ENCODE measurements around the gene HSD11B1L.

Gene HSD11B1L

GRCh38 chr19:5667751-5668271 lies 13.0 kb upstream of the HSD11B1L start:
- no peak for DNase-seq (ENCODE audit: low read depth)
- no peak overlapping the region for H3K4me3 ChIP-seq (ENCODE audit: low read length)
- H3K9ac ChIP-seq (ENCODE audit: low read length), result no peak overlapping the region
- H3K27me3 ChIP-seq (replicated peaks; ENCODE audit: control insufficient read depth, insufficient read depth, low read length), result no peaks in the 10 kb centered on the region
- peaks cover 75% of the 10 kb centered on the region for H3K36me3 ChIP-seq (ENCODE audit: control insufficient read depth, insufficient read depth, low read length, severe bottlenecking)
- no peaks in the 10 kb centered on the region for H3K9me3 ChIP-seq (ENCODE audit: control insufficient read depth, low read length)
- peaks cover 6% of the 10 kb centered on the region for H3K4me1 ChIP-seq (ENCODE audit: control insufficient read depth, insufficient read depth, low read length)

- no peaks in the 10 kb centered on the region for H3K27me3 ChIP-seq (replicated peaks; ENCODE audit: control insufficient read depth, insufficient read depth, low read length)
- no peaks in the 10 kb centered on the region for H3K9me3 ChIP-seq (ENCODE audit: control insufficient read depth, low read length)
- H3K9ac ChIP-seq (ENCODE audit: low read length), result no peak overlapping the region
- no peak overlapping the region for H3K4me3 ChIP-seq (ENCODE audit: low read length)
- H3K36me3 ChIP-seq (ENCODE audit: control insufficient read depth, insufficient read depth, low read length, severe bottlenecking), result peaks cover 61% of the 10 kb centered on the region
- DNase-seq (ENCODE audit: low read depth), result no peak
- H3K4me1 ChIP-seq (ENCODE audit: control insufficient read depth, insufficient read depth, low read length), result peaks cover 6% of the 10 kb centered on the region
These were observed 11.6 kb upstream of the HSD11B1L start for GRCh38 chr19:5669212-5669611.

- DNase-seq (ENCODE audit: low read depth), result no peak
- Histone ChIP-seq H3K36me3 (ENCODE audit: control insufficient read depth, insufficient read depth, low read length, severe bottlenecking) (peaks cover 37% of the 10 kb centered on the region), H3K27me3 (replicated peaks; ENCODE audit: control insufficient read depth, insufficient read depth, low read length) (no peaks in the 10 kb centered on the region)
These were observed 9.2 kb upstream of the HSD11B1L start for GRCh38 chr19:5671600-5671999.

DNA sequence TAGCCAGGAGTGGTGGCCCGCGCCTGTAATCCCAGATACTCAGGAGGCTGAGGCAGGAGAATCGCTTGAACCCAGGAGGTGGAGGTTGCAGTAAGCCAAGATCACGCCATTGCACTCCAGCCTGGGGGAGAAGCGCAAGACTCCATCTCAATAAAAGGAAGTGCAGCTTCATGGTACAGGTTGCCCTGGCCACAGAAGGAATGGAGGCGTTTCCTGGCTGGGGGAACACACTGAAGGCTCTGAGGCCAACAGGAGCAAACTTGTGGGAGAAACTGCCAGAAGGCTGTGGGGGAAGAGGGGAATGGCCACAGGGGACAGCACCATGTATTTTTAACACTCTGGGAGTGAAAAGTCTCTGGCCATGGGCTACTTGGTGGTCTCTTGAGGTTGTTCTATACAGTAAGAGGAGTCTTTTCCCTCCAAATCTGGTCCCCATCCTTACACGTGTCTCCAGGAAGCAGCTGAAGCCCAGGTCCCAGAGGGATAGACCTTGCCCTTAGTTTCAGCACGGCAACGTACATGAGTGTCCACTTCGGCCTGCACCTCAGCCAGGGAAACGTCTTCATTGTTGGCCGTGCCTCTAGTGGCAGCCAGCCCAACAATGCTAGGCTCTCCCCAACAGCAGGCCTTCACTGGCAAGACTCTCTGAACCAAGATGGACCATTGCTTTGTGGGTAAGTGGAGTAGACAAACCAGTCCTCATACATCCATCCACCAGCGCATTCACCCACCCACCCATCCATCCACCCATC lies 7.9 kb upstream of the HSD11B1L start:
- DNase-seq (ENCODE audit: low read depth), result no peak
- Histone ChIP-seq H3K4me3 (ENCODE audit: low read length) (no peak overlapping the region), H3K27me3 (replicated peaks; ENCODE audit: control insufficient read depth, insufficient read depth, low read length) (no peaks in the 10 kb centered on the region), H3K9ac (ENCODE audit: low read length) (no peak overlapping the region), H3K36me3 (ENCODE audit: control insufficient read depth, insufficient read depth, low read length, severe bottlenecking) (peaks cover 24% of the 10 kb centered on the region), H3K4me1 (ENCODE audit: control insufficient read depth, insufficient read depth, low read length) (no peaks in the 10 kb centered on the region), H3K9me3 (ENCODE audit: control insufficient read depth, low read length) (no peaks in the 10 kb centered on the region)

More at GRCh38 chr19:5671600-5671999, 9.2 kb upstream of the HSD11B1L start:
- no peak overlapping the region for H3K4me3 ChIP-seq (ENCODE audit: low read length)
- no peaks in the 10 kb centered on the region for H3K9me3 ChIP-seq (ENCODE audit: control insufficient read depth, low read length)
- H3K9ac ChIP-seq (ENCODE audit: low read length), result no peak overlapping the region
- H3K4me1 ChIP-seq (ENCODE audit: control insufficient read depth, insufficient read depth, low read length), result no peaks in the 10 kb centered on the region

- Histone ChIP-seq H3K4me3 (ENCODE audit: low read length) (no peak overlapping the region), H3K27me3 (replicated peaks; ENCODE audit: control insufficient read depth, insufficient read depth, low read length) (no peaks in the 10 kb centered on the region), H3K9ac (ENCODE audit: low read length) (no peak overlapping the region), H3K4me1 (ENCODE audit: control insufficient read depth, insufficient read depth, low read length) (no peaks in the 10 kb centered on the region), H3K36me3 (ENCODE audit: control insufficient read depth, insufficient read depth, low read length, severe bottlenecking) (peaks cover 18% of the 10 kb centered on the region), H3K9me3 (ENCODE audit: control insufficient read depth, low read length) (no peaks in the 10 kb centered on the region)
- DNase-seq (ENCODE audit: low read depth), result no peak
These were observed 7.1 kb upstream of the HSD11B1L start for GRCh38 chr19:5673752-5674151.

DNA sequence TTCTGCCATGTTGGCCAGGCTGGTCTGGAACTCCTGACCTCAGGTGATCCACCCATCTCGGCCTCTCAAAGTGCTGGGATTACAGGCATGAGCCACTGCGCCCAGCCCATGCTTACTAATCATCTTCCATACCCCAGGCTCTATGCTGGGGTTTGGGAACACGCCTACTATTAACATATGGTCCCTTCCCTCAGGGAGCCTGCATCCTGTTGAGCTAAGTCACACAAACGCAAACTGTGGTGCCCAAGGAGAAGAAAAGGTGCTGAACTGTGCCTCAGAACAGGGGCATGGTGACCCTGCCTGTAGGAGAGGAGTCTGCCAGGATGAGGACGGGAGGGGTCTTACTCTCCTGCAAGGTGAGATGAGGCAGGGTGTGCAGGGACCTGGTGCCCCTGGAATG lies 6.1 kb upstream of the HSD11B1L start:
- Histone ChIP-seq H3K9ac (ENCODE audit: low read length) (no peak overlapping the region), H3K4me1 (ENCODE audit: control insufficient read depth, insufficient read depth, low read length) (peaks cover 6% of the 10 kb centered on the region), H3K36me3 (ENCODE audit: control insufficient read depth, insufficient read depth, low read length, severe bottlenecking) (peaks cover 8% of the 10 kb centered on the region), H3K27me3 (replicated peaks; ENCODE audit: control insufficient read depth, insufficient read depth, low read length) (no peaks in the 10 kb centered on the region), H3K4me3 (ENCODE audit: low read length) (no peak overlapping the region), H3K9me3 (ENCODE audit: control insufficient read depth, low read length) (no peaks in the 10 kb centered on the region)
- no peak for DNase-seq (ENCODE audit: low read depth)

DNA sequence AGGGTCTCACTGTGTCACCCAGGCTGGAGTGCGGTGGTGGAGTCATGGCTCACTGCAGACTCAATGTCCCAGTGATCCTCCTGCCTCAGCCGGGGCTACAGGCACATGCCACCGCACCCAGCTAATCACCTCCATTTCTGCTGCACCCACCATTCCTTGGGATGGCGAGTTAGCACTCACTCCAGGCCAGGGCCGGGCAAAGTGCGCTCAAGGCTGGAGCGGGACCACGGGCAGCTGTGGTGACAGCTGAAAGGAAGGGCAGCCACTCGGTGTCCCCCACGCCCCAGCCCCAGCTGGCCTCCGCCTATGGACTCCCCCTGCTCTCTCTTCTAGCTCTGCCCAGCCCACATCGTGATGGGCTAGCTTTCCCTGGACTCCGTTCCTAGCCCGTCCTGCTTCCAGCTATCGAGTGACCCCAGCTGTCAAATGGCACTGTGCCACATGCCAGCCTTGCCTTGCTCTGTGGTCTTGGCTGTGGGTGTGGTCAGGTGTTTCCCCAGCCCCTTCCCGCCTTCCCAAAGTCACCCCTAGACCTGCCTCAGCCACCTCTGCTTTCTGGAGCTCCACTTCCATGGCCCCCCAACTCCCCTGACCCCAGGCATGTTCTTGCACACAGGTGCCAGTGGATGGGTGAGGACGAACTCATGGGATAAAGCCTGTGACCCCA lies 4.6 kb upstream of the HSD11B1L start:
- no peak overlapping the region for H3K4me3 ChIP-seq (ENCODE audit: low read length)
- peaks cover 6% of the 10 kb centered on the region for H3K4me1 ChIP-seq (ENCODE audit: control insufficient read depth, insufficient read depth, low read length)
- no peaks in the 10 kb centered on the region for H3K9me3 ChIP-seq (ENCODE audit: control insufficient read depth, low read length)
- H3K9ac ChIP-seq (ENCODE audit: low read length), result no peak overlapping the region
- no peaks in the 10 kb centered on the region for H3K27me3 ChIP-seq (replicated peaks; ENCODE audit: control insufficient read depth, insufficient read depth, low read length)
- peaks cover 6% of the 10 kb centered on the region for H3K36me3 ChIP-seq (ENCODE audit: control insufficient read depth, insufficient read depth, low read length, severe bottlenecking)
- no peak for DNase-seq (ENCODE audit: low read depth)

GRCh38 chr19:5676772-5677105 lies 4.1 kb upstream of the HSD11B1L start:
- Histone ChIP-seq H3K4me3 (ENCODE audit: low read length) (no peak overlapping the region), H3K27me3 (replicated peaks; ENCODE audit: control insufficient read depth, insufficient read depth, low read length) (no peaks in the 10 kb centered on the region), H3K4me1 (ENCODE audit: control insufficient read depth, insufficient read depth, low read length) (peaks cover 6% of the 10 kb centered on the region), H3K36me3 (ENCODE audit: control insufficient read depth, insufficient read depth, low read length, severe bottlenecking) (peaks cover 4% of the 10 kb centered on the region), H3K9ac (ENCODE audit: low read length) (no peak overlapping the region), H3K9me3 (ENCODE audit: control insufficient read depth, low read length) (no peaks in the 10 kb centered on the region)
- no peak for DNase-seq (ENCODE audit: low read depth)

- Histone ChIP-seq H3K9ac (ENCODE audit: low read length) (no peak overlapping the region), H3K4me1 (ENCODE audit: control insufficient read depth, insufficient read depth, low read length) (peaks cover 6% of the 10 kb centered on the region), H3K9me3 (ENCODE audit: control insufficient read depth, low read length) (no peaks in the 10 kb centered on the region), H3K36me3 (ENCODE audit: control insufficient read depth, insufficient read depth, low read length, severe bottlenecking) (peaks cover under 1% of the 10 kb centered on the region), H3K27me3 (replicated peaks; ENCODE audit: control insufficient read depth, insufficient read depth, low read length) (no peaks in the 10 kb centered on the region), H3K4me3 (ENCODE audit: low read length) (no peak overlapping the region)
- DNase-seq (ENCODE audit: low read depth), result no peak
These were observed 3.7 kb upstream of the HSD11B1L start for GRCh38 chr19:5677136-5677535.

- Histone ChIP-seq H3K9me3 (ENCODE audit: control insufficient read depth, low read length) (no peaks in the 10 kb centered on the region), H3K9ac (ENCODE audit: low read length) (no peak overlapping the region), H3K27me3 (replicated peaks; ENCODE audit: control insufficient read depth, insufficient read depth, low read length) (no peaks in the 10 kb centered on the region), H3K4me1 (ENCODE audit: control insufficient read depth, insufficient read depth, low read length) (peaks cover 6% of the 10 kb centered on the region), H3K4me3 (ENCODE audit: low read length) (no peak overlapping the region), H3K36me3 (ENCODE audit: control insufficient read depth, insufficient read depth, low read length, severe bottlenecking) (no peaks in the 10 kb centered on the region)
- no peak for DNase-seq (ENCODE audit: low read depth)
These were observed 3.2 kb upstream of the HSD11B1L start for GRCh38 chr19:5677580-5677979.

GRCh38 chr19:5678071-5678718 lies 2.6 kb upstream of the HSD11B1L start:
- no peak overlapping the region for H3K4me3 ChIP-seq (ENCODE audit: low read length)
- H3K27me3 ChIP-seq (replicated peaks; ENCODE audit: control insufficient read depth, insufficient read depth, low read length), result no peaks in the 10 kb centered on the region
- DNase-seq (ENCODE audit: low read depth), result no peak
- H3K9me3 ChIP-seq (ENCODE audit: control insufficient read depth, low read length), result no peaks in the 10 kb centered on the region
- H3K4me1 ChIP-seq (ENCODE audit: control insufficient read depth, insufficient read depth, low read length), result peaks cover 6% of the 10 kb centered on the region
- H3K36me3 ChIP-seq (ENCODE audit: control insufficient read depth, insufficient read depth, low read length, severe bottlenecking), result no peaks in the 10 kb centered on the region
- H3K9ac ChIP-seq (ENCODE audit: low read length), result no peak overlapping the region
